Measurements from ENCODE around the gene LGALSL.

DNA sequence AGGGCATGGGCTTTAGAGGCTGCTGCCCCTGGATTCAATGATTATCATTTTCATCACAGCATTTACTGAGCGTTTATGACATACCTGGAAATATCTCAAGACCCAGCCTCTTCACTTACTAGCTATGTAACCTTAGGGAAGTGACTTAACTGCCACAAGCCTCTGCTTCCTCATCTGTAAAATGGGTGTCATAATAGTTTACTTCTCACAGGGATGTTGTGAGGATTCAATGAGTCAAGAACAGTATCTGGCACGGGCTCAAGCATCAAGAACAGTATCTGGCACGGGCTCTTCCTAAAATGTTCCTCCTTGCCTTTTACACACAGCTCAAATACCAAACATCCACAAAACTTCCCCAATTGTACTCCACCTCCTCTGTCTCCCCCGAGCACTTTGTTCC is 31.4 kb downstream of the LGALSL start:
- no peak for TF ChIP-seq ZNF70 (CRISPR knock-in tag; IDR thresholded peaks at IDR 0.05)
- TF ChIP-seq, protein P1, sequence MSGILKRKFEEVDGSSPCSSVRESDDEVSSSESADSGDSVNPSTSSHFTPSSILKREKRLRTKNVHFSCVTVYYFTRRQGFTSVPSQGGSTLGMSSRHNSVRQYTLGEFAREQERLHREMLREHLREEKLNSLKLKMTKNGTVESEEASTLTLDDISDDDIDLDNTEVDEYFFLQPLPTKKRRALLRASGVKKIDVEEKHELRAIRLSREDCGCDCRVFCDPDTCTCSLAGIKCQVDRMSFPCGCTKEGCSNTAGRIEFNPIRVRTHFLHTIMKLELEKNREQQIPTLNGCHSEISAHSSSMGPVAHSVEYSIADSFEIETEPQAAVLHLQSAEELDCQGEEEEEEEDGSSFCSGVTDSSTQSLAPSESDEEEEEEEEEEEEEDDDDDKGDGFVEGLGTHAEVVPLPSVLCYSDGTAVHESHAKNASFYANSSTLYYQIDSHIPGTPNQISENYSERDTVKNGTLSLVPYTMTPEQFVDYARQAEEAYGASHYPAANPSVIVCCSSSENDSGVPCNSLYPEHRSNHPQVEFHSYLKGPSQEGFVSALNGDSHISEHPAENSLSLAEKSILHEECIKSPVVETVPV (CRISPR knock-in tag; IDR thresholded peaks at IDR 0.05): no peak
- TF ChIP-seq PATZ1 (CRISPR knock-in tag; IDR thresholded peaks at IDR 0.05; ENCODE audit: borderline replicate concordance): no peak
- TF ChIP-seq TOX (CRISPR knock-in tag; IDR thresholded peaks at IDR 0.05; ENCODE audit: borderline replicate concordance): no peak
- no peak for TF ChIP-seq GLIS3 (CRISPR knock-in tag; IDR thresholded peaks at IDR 0.05)
- no peak for TF ChIP-seq ZNF565 (CRISPR knock-in tag; conservative IDR thresholded peaks at IDR 0.05; ENCODE audit: low read depth)
- TF ChIP-seq ARNTL (CRISPR knock-in tag; IDR thresholded peaks at IDR 0.05; ENCODE audit: borderline replicate concordance, low read depth): no peak
- TF ChIP-seq ZNF8 (CRISPR knock-in tag; IDR thresholded peaks at IDR 0.05): no peak
- TF ChIP-seq RARB (CRISPR knock-in tag; IDR thresholded peaks at IDR 0.05): no peak
- TF ChIP-seq ZFP30 (CRISPR knock-in tag; IDR thresholded peaks at IDR 0.05): no peak
- TF ChIP-seq CSDC2 (CRISPR knock-in tag; IDR thresholded peaks at IDR 0.05): no peak
